ENCODE data around the gene CSRNP3.

DNA sequence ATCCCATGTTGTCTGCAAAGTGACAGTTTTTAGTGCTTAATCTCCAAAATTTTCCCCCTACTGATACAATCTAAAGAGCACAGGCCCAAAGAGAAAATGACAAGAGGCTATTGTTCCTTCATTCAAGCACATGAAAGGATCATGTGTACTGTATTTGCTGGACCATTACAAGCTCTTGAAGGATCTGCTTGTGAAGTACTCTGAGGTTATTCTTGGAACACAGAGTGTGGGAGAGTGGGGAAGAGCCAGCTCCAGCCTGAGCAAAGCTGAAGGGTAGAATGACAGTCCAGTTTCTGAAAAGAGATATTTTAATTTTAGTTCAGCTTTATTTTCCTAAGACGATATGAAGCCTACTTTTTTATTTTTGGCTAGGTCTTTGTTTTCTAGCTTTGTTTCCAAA is 212.3 kb downstream of the CSRNP3 start:
- TF ChIP-seq POLR2AphosphoS5 (IDR thresholded peaks at IDR 0.05) (no peak), CTCF (IDR thresholded peaks at IDR 0.05) (no peak), POLR2A (IDR thresholded peaks at IDR 0.05) (no peak)
